Liver (tissue), 9 donors: Measurements from ENCODE around the gene UBASH3B. TPM values are rescaled to one million over a fixed set of nuclear protein-coding genes. Genes with fewer than 3 reads are reported as not detected.

Experiments used
- DNase-seq: peaks from one replicate; pipeline ENCODE4 v3.0.0-alpha.2; 2017; ENCODE audit warnings: low spot score
- H3K27ac ChIP-seq, 2 donors: one replicate each; pipeline ENCODE4 v1.7.0; 2013; ENCODE audit warnings: inconsistent platforms in 2 of 2, low read length in 2 of 2, control low read depth in 1 of 2, low read depth in 1 of 2, mild to moderate bottlenecking in 1 of 2
- H3K27me3 ChIP-seq, 4 donors: one replicate each; pipeline versions ENCODE4 v1.6.1 to v1.7.0; 2013; ENCODE audit warnings: low read length in 3 of 4, inconsistent platforms in 1 of 4, mild to moderate bottlenecking in 1 of 4, moderate library complexity in 1 of 4; ENCODE audit not compliant: control insufficient read depth in 4 of 4, insufficient read depth in 4 of 4
- H3K36me3 ChIP-seq, 4 donors: one replicate each; pipeline versions ENCODE4 v1.6.1 to v1.7.0; 2013; ENCODE audit warnings: low read length in 3 of 4, mild to moderate bottlenecking in 3 of 4, low read depth in 1 of 4, moderate library complexity in 1 of 4; ENCODE audit not compliant: control insufficient read depth in 4 of 4, insufficient read depth in 3 of 4
- H3K4me1 ChIP-seq, 4 donors: one replicate each; pipeline versions ENCODE4 v1.6.1 to v1.7.0; 2013; ENCODE audit warnings: low read length in 3 of 4, mild to moderate bottlenecking in 3 of 4, moderate library complexity in 1 of 4; ENCODE audit not compliant: control insufficient read depth in 4 of 4, insufficient read depth in 4 of 4
- H3K4me3 ChIP-seq, 3 donors: one replicate each; pipeline versions ENCODE4 v1.6.1 to v1.7.0; 2013; ENCODE audit warnings: low read length in 3 of 3, control low read depth in 1 of 3, low read depth in 1 of 3, mild to moderate bottlenecking in 1 of 3
- H3K9ac ChIP-seq, 2 donors: one replicate each; pipeline ENCODE4 v1.7.0; 2013; ENCODE audit warnings: low read length in 2 of 2, mild to moderate bottlenecking in 2 of 2, moderate library complexity in 2 of 2, control low read depth in 1 of 2, low read depth in 1 of 2
- H3K9me3 ChIP-seq, 4 donors: one replicate each; pipeline versions ENCODE4 v1.6.1 to v1.7.0; 2013; ENCODE audit warnings: low read length in 3 of 4; ENCODE audit not compliant: control insufficient read depth in 4 of 4
- EGR1 ChIP-seq, 2 donors: IDR thresholded peaks; 2 replicates each; pipeline ENCODE4 v1.6.1; 2016 to 2018; ENCODE audit warnings: antibody characterized with exemption in 2 of 2, low read depth in 2 of 2
- FOXA2 ChIP-seq: IDR thresholded peaks from 2 replicates; pipeline ENCODE4 v1.6.1; 2016; ENCODE audit warnings: antibody characterized with exemption
- HNF4A ChIP-seq, 2 donors: conservative IDR thresholded peaks; 2 replicates each; pipeline ENCODE4 v1.6.1; 2016; ENCODE audit warnings: antibody characterized with exemption in 2 of 2, mild to moderate bottlenecking in 2 of 2
- HNF4G ChIP-seq: IDR thresholded peaks from 2 replicates; pipeline ENCODE4 v1.6.1; 2016; ENCODE audit warnings: antibody characterized with exemption
- JUND ChIP-seq, 2 donors: IDR thresholded peaks; 2 replicates each; pipeline ENCODE4 v1.6.1; 2016; ENCODE audit warnings: antibody characterized with exemption in 2 of 2
- NR2F2 ChIP-seq: IDR thresholded peaks from 2 replicates; pipeline ENCODE4 v1.6.1; 2016; ENCODE audit warnings: antibody characterized with exemption
- RAD21 ChIP-seq, 2 donors: IDR thresholded peaks; 2 replicates each; pipeline ENCODE4 v1.6.1; 2016; ENCODE audit warnings: antibody characterized with exemption in 2 of 2, mild to moderate bottlenecking in 2 of 2
- RXRA ChIP-seq, 2 donors: IDR thresholded peaks; 2 replicates each; pipeline ENCODE4 v1.6.1; 2017 to 2018; ENCODE audit warnings: antibody characterized with exemption in 2 of 2, mild to moderate bottlenecking in 1 of 2
- SP1 ChIP-seq: IDR thresholded peaks from 2 replicates; pipeline ENCODE4 v1.6.1; 2018; ENCODE audit warnings: antibody characterized with exemption, mild to moderate bottlenecking
- TAF1 ChIP-seq: conservative IDR thresholded peaks from 2 replicates; pipeline ENCODE4 v1.6.1; 2016; ENCODE audit warnings: antibody characterized with exemption, mild to moderate bottlenecking
- WGBS: extraction: QIAGEN DNeasy Blood & Tissue Kit; methylation state at CpG from one replicate; pipeline ENCODE4 v1.1.7; 2013; 5-methylcytosine and 5-hydroxymethylcytosine counted together
- polyA plus RNA-seq, 2 donors: library from polyadenylated mRNA; stranded (reverse) in 1 of 2; unstranded in 1 of 2; fragments of 200-250 nt in 1 of 2; fragments of >200 nt in 1 of 2; fragmentation: Nextera tagmentation in 1 of 2; extraction: Ambion mirVana in 1 of 2; gene quantifications; one replicate each; pipeline versions ENCODE4 v1.2.1 to v1.2.3, GENCODE V29; 2013 to 2015
- total RNA-seq, 2 donors: library from RNA; depleted of rRNA; stranded (reverse); fragments of >200 nt; gene quantifications; one replicate each; pipeline ENCODE4 v1.2.3, GENCODE V29; 2014
- TF ChIP-seq, protein P1 (sequence below): IDR thresholded peaks from 2 replicates; pipeline ENCODE4 v1.6.1; 2016; ENCODE audit warnings: antibody characterized with exemption
- TF ChIP-seq, protein P2 (sequence below): IDR thresholded peaks from 2 replicates; pipeline ENCODE4 v1.6.1; 2016; ENCODE audit warnings: antibody characterized with exemption, mild to moderate bottlenecking
- TF ChIP-seq, protein P3 (sequence below): IDR thresholded peaks from 2 replicates; pipeline ENCODE4 v1.6.1; 2016; ENCODE audit warnings: antibody characterized with exemption
- TF ChIP-seq, protein P4 (sequence below): fragments of 150-350 bp; IDR thresholded peaks from 2 replicates; pipeline ENCODE4 v1.5.1; 2017; ENCODE audit warnings: improper control_type of control experiment, low read depth, low read length; ENCODE audit not compliant: missing input control
- TF ChIP-seq, protein P5 (sequence below): IDR thresholded peaks from 2 replicates; pipeline ENCODE4 v1.6.1; 2016; ENCODE audit warnings: antibody characterized with exemption
- donor health status: healthy.
- donor health status: healthy.
- donor health status: healthy.
- donor health status: healthy.
- donor health status: healthy.

The UBASH3B gene
- total and polyA plus RNA-seq, 4 donors: 0.48 to 5.5 (median 2.5) TPM

DNA sequence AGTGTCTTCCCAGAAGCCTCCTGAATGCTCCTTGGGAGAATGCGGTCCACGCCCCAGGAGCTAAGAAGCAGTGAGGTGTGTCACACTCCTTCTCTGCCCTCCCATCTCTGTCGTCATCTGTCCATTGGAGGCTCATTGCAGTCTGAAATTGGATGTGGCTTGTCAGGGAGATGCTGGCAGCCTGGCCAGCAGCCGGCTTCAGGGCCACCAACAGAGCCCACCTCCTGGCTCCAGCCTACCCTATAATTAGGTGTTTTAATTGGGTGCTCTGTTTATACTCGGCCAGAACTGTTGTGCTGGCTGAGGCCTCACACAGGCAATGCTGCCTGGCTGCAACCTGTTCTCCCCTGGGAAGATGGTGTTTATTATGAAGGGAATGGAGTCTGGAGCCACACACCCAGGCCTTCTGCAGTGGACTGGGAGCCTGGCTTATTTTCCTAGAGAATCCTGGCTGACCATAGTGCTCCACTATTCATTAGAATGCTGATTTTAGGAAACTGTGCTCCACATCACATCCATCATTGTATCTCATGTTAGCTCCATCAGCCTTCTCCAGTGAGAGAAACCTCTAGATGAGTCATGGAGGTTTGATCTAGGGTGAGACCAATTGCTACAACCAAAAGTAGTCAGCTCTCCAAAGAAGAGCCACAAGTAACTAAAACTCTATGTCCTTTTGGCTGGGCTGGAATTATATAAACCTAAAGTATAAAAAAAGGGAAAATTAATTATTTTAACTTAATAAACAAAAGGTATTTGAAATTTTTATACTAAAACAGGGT, 96.0 kb downstream of the UBASH3B start:
- DNase-seq: no peak
- WGBS: 88% methylated on average over 5 of the region's 5 CpGs
- Histone ChIP-seq H3K4me1 (peaks cover 0 to 2% (median 0%) of the 10 kb centered on the region in 4 donors), H3K4me3 (no peak overlapping the region), H3K9me3 (no peaks in the 10 kb centered on the region), H3K9ac (no peak overlapping the region), H3K36me3 (no peaks in the 10 kb centered on the region), H3K27me3 (no peaks in the 10 kb centered on the region), H3K27ac (no peak overlapping the region)
- TF ChIP-seq HNF4G (no peak), RXRA (IDR thresholded peaks at IDR 0.05) (no peak), HNF4A (conservative IDR thresholded peaks at IDR 0.05) (no peak), RAD21 (IDR thresholded peaks at IDR 0.05) (no peak), EGR1 (IDR thresholded peaks at IDR 0.05; ENCODE audit: low read depth in 2 of 2) (no peak), JUND (IDR thresholded peaks at IDR 0.05) (no peak), FOXA2 (no peak)
- TF ChIP-seq, protein P1, sequence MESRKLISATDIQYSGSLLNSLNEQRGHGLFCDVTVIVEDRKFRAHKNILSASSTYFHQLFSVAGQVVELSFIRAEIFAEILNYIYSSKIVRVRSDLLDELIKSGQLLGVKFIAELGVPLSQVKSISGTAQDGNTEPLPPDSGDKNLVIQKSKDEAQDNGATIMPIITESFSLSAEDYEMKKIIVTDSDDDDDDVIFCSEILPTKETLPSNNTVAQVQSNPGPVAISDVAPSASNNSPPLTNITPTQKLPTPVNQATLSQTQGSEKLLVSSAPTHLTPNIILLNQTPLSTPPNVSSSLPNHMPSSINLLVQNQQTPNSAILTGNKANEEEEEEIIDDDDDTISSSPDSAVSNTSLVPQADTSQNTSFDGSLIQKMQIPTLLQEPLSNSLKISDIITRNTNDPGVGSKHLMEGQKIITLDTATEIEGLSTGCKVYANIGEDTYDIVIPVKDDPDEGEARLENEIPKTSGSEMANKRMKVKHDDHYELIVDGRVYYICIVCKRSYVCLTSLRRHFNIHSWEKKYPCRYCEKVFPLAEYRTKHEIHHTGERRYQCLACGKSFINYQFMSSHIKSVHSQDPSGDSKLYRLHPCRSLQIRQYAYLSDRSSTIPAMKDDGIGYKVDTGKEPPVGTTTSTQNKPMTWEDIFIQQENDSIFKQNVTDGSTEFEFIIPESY: no peak
- TF ChIP-seq, protein P2, sequence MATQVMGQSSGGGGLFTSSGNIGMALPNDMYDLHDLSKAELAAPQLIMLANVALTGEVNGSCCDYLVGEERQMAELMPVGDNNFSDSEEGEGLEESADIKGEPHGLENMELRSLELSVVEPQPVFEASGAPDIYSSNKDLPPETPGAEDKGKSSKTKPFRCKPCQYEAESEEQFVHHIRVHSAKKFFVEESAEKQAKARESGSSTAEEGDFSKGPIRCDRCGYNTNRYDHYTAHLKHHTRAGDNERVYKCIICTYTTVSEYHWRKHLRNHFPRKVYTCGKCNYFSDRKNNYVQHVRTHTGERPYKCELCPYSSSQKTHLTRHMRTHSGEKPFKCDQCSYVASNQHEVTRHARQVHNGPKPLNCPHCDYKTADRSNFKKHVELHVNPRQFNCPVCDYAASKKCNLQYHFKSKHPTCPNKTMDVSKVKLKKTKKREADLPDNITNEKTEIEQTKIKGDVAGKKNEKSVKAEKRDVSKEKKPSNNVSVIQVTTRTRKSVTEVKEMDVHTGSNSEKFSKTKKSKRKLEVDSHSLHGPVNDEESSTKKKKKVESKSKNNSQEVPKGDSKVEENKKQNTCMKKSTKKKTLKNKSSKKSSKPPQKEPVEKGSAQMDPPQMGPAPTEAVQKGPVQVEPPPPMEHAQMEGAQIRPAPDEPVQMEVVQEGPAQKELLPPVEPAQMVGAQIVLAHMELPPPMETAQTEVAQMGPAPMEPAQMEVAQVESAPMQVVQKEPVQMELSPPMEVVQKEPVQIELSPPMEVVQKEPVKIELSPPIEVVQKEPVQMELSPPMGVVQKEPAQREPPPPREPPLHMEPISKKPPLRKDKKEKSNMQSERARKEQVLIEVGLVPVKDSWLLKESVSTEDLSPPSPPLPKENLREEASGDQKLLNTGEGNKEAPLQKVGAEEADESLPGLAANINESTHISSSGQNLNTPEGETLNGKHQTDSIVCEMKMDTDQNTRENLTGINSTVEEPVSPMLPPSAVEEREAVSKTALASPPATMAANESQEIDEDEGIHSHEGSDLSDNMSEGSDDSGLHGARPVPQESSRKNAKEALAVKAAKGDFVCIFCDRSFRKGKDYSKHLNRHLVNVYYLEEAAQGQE: no peak

DNA sequence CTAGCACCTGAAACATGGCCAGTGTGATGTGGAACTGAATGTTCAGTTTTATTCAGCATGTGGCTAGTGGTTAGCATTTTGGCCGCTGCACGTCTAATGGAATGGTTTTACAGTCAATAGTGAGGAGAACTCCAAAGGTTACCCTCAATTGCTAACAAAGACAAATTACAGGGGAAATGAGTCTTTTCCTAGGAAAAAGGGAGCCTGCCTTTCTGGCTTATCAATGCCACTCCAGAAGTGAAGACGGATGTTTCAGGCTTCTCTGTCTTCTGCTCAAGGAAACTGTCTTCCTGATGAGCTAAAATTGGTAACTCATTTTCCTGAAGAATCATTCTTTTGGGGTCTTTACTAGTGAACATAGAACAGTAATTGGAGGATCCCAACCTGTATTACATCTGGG, 98.5 kb downstream of the UBASH3B start:
- Histone ChIP-seq H3K4me3 (no peak overlapping the region), H3K27ac (no peak overlapping the region), H3K9ac (no peak overlapping the region), H3K9me3 (no peaks in the 10 kb centered on the region), H3K4me1 (peaks cover 0 to 2% (median 0%) of the 10 kb centered on the region in 4 donors), H3K36me3 (no peaks in the 10 kb centered on the region), H3K27me3 (no peaks in the 10 kb centered on the region)
- TF ChIP-seq NR2F2 (no peak), RAD21 (IDR thresholded peaks at IDR 0.05) (no peak), EGR1 (IDR thresholded peaks at IDR 0.05; ENCODE audit: low read depth in 2 of 2) (no peak), TAF1 (no peak), RXRA (IDR thresholded peaks at IDR 0.05) (no peak), SP1 (no peak)
- TF ChIP-seq, protein P3, sequence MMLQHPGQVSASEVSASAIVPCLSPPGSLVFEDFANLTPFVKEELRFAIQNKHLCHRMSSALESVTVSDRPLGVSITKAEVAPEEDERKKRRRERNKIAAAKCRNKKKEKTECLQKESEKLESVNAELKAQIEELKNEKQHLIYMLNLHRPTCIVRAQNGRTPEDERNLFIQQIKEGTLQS: no peak
- TF ChIP-seq, protein P4, sequence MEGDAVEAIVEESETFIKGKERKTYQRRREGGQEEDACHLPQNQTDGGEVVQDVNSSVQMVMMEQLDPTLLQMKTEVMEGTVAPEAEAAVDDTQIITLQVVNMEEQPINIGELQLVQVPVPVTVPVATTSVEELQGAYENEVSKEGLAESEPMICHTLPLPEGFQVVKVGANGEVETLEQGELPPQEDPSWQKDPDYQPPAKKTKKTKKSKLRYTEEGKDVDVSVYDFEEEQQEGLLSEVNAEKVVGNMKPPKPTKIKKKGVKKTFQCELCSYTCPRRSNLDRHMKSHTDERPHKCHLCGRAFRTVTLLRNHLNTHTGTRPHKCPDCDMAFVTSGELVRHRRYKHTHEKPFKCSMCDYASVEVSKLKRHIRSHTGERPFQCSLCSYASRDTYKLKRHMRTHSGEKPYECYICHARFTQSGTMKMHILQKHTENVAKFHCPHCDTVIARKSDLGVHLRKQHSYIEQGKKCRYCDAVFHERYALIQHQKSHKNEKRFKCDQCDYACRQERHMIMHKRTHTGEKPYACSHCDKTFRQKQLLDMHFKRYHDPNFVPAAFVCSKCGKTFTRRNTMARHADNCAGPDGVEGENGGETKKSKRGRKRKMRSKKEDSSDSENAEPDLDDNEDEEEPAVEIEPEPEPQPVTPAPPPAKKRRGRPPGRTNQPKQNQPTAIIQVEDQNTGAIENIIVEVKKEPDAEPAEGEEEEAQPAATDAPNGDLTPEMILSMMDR: no peak
- TF ChIP-seq, protein P5, sequence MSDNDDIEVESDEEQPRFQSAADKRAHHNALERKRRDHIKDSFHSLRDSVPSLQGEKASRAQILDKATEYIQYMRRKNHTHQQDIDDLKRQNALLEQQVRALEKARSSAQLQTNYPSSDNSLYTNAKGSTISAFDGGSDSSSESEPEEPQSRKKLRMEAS: no peak
- 75% methylated on average over 3 of the region's 3 CpGs for WGBS
- no peak for DNase-seq
